T-helper 1 cell (primary cell): ENCODE results near the gene S100A11.
A peak's percentile ranks its signal among the peaks of the same experiment; 100 is the strongest.

Experiments
- DNase-seq, 5 donors: peaks; one replicate each; pipeline ENCODE4 v3.0.0-alpha.2; 2012 to 2020

Gene S100A11

GRCh38 chr1:152039461-152039860 lies 2.7 kb upstream of the S100A11 start:
- no peak for DNase-seq

GRCh38 chr1:152038871-152039270 lies 2.1 kb upstream of the S100A11 start:
- DNase-seq, result no peak

GRCh38 chr1:152035539-152036266 lies 1.1 kb downstream of the S100A11 start:
- DNase-seq, result peak in 2 of 5 donors; percentile 8 to 44

GRCh38 chr1:152034654-152035538 lies 1.9 kb downstream of the S100A11 start:
- peak; percentile 33 to 85 (median 57) for DNase-seq

- DNase-seq, result no peak
Measured at GRCh38 chr1:152034324-152034653, 2.5 kb downstream of the S100A11 start.

GRCh38 chr1:152029929-152030211 lies 6.9 kb downstream of the S100A11 start:
- DNase-seq, result no peak

GRCh38 chr1:152029144-152029928 lies 7.5 kb downstream of the S100A11 start:
- DNase-seq, result peak in 1 of 5 donors; percentile 69

- no peak for DNase-seq
Measured at GRCh38 chr1:152026895-152027294, 9.9 kb downstream of the S100A11 start.

GRCh38 chr1:152024223-152024622 lies 12.6 kb downstream of the S100A11 start:
- no peak for DNase-seq

GRCh38 chr1:152023221-152023620 lies 13.6 kb downstream of the S100A11 start:
- no peak for DNase-seq

GRCh38 chr1:152022474-152022873 lies 14.3 kb downstream of the S100A11 start:
- no peak for DNase-seq

GRCh38 chr1:152021569-152021968 lies 15.2 kb downstream of the S100A11 start:
- no peak for DNase-seq

- no peak for DNase-seq
Measured at GRCh38 chr1:152020849-152021248, 16.0 kb downstream of the S100A11 start.

- peak in 1 of 5 donors; percentile 34 for DNase-seq
Measured at GRCh38 chr1:152018537-152018936, 18.3 kb downstream of the S100A11 start.

GRCh38 chr1:152015766-152016165 lies 21.0 kb downstream of the S100A11 start:
- no peak for DNase-seq

GRCh38 chr1:152014943-152015342 lies 21.9 kb downstream of the S100A11 start:
- DNase-seq, result no peak

GRCh38 chr1:152013664-152014237 lies 23.1 kb downstream of the S100A11 start:
- DNase-seq, result peak in 2 of 5 donors; percentile 23 to 62

- no peak for DNase-seq
Measured at GRCh38 chr1:152009691-152010090, 27.1 kb downstream of the S100A11 start.

GRCh38 chr1:152007047-152007446 lies 29.8 kb downstream of the S100A11 start:
- DNase-seq, result no peak

- no peak for DNase-seq
Measured at GRCh38 chr1:152005360-152005912, 31.4 kb downstream of the S100A11 start.

GRCh38 chr1:152003846-152004442 lies 32.9 kb downstream of the S100A11 start:
- no peak for DNase-seq

GRCh38 chr1:152002960-152003359 lies 33.8 kb downstream of the S100A11 start:
- DNase-seq, result no peak
